OCI-LY3 (cell line): ENCODE measurements around the gene TOMM40L.
"Not testable (repeated sequence)": the region's sequence is repeated elsewhere in the genome, so short reads cannot be mapped to it uniquely, and the experiment has no call there.

Experiments used
- H2AFZ ChIP-seq: fragments of 200-600, 300-600 bp; shearing (Covaris generic); 2 replicates; pipeline ENCODE4 v1.6.0; 2014; ENCODE audit warnings: antibody characterized with exemption, low read depth, low read length
- H3K27ac ChIP-seq: fragments of 200-600, 300-600 bp; sonication (generic); 2 replicates; pipeline ENCODE4 v1.5.1; 2014; ENCODE audit warnings: mild to moderate bottlenecking, low read length, moderate library complexity, mixed read lengths
- H3K27me3 ChIP-seq: fragments of 200-600, 300-600 bp; sonication (generic); 2 replicates; pipeline ENCODE4 v1.6.1; 2014; ENCODE audit warnings: low read depth, low read length, mixed read lengths
- H3K36me3 ChIP-seq: fragments of 200-600, 300-600 bp; sonication (generic); replicated peaks from 2 replicates; pipeline ENCODE3; 2014; ENCODE audit warnings: low read depth, low read length, mixed read lengths
- H3K4me1 ChIP-seq: fragments of 300-600, 200-600 bp; sonication (generic); 2 replicates; pipeline ENCODE4 v1.6.1; 2014; ENCODE audit warnings: low read length, mixed read lengths
- H3K4me2 ChIP-seq: fragments of 200-600, 300-600 bp; sonication (generic); 2 replicates; pipeline ENCODE4 v1.6.1; 2014; ENCODE audit warnings: low read length, mixed read lengths
- H3K4me3 ChIP-seq: fragments of 300-600, 200-600 bp; sonication (generic); 2 replicates; pipeline ENCODE4 v1.5.1; 2014; ENCODE audit warnings: antibody characterized with exemption, mild to moderate bottlenecking, low read length, moderate library complexity
- H3K79me2 ChIP-seq: fragments of 300-600, 200-600 bp; shearing (Covaris generic); 2 replicates; pipeline ENCODE4 v1.6.1; 2014; ENCODE audit warnings: mild to moderate bottlenecking, low read length, mixed read lengths
- H3K9ac ChIP-seq: fragments of 300-600, 200-600 bp; shearing (Covaris generic); 2 replicates; pipeline ENCODE4 v1.6.0; 2014; ENCODE audit warnings: mild to moderate bottlenecking, low read length, moderate library complexity
- H3K9me3 ChIP-seq: fragments of 200-600, 300-600 bp; shearing (Covaris generic); 2 replicates; pipeline ENCODE4 v1.6.1; 2014; ENCODE audit warnings: low read length, mixed read lengths; ENCODE audit not compliant: insufficient read depth
- H4K20me1 ChIP-seq: fragments of 200-600, 300-600 bp; sonication (generic); 2 replicates; pipeline ENCODE4 v1.6.1; 2016; ENCODE audit warnings: low read length, mixed read lengths; ENCODE audit not compliant: insufficient read depth
- CTCF ChIP-seq: fragments of 200-600, 300-600 bp; sonication (generic); IDR thresholded peaks from 2 replicates; pipeline ENCODE4 v1.5.1; 2014; ENCODE audit warnings: antibody characterized with exemption, low read length, low read depth
- EZH2phosphoT487 ChIP-seq: fragments of 200-600 bp; shearing (Covaris generic); IDR thresholded peaks from 2 replicates; pipeline ENCODE4 v1.6.1; 2018; ENCODE audit warnings: antibody characterized with exemption, mixed run types, low read depth

The TOMM40L gene

GRCh38 chr1:161244888-161245287, 19.0 kb downstream of the TOMM40L start:
- Histone ChIP-seq H3K4me3 (no peak overlapping the region), H3K27me3 (no peaks in the 10 kb centered on the region)
- TF ChIP-seq CTCF = no peak
- TF ChIP-seq EZH2phosphoT487 = no peak

GRCh38 chr1:161250100-161250499, 24.2 kb downstream of the TOMM40L start:
- H3K9ac ChIP-seq, H3K9me3 ChIP-seq, H2AFZ ChIP-seq, H3K27ac ChIP-seq, H3K4me1 ChIP-seq, H4K20me1 ChIP-seq, H3K27me3 ChIP-seq, H3K79me2 ChIP-seq, H3K4me3 ChIP-seq, H3K36me3 ChIP-seq, H3K4me2 ChIP-seq: not testable (repeated sequence)

More at GRCh38 chr1:161244888-161245287, 19.0 kb downstream of the TOMM40L start:
- Histone ChIP-seq H3K36me3 (no peaks in the 10 kb centered on the region), H3K4me1 (peaks cover 8% of the 10 kb centered on the region; the same call in 1 of the 2 replicates), H3K27ac (no peak overlapping the region), H4K20me1 (no peaks in the 10 kb centered on the region), H3K9ac (no peak overlapping the region), H3K79me2 (no peaks in the 10 kb centered on the region), H3K9me3 (no peaks in the 10 kb centered on the region), H3K4me2 (no peak overlapping the region), H2AFZ (no peak overlapping the region)

GRCh38 chr1:161250829-161251228, 25.0 kb downstream of the TOMM40L start:
- no peak overlapping the region for H3K27ac ChIP-seq
- no peaks in the 10 kb centered on the region for H3K4me1 ChIP-seq
- H2AFZ ChIP-seq = no peak overlapping the region
- H3K27me3 ChIP-seq = no peaks in the 10 kb centered on the region
- TF ChIP-seq CTCF (no peak), EZH2phosphoT487 (no peak)
- H3K4me2 ChIP-seq = no peak overlapping the region
- H4K20me1 ChIP-seq = no peaks in the 10 kb centered on the region
- no peaks in the 10 kb centered on the region for H3K79me2 ChIP-seq
- no peaks in the 10 kb centered on the region for H3K9me3 ChIP-seq
- no peaks in the 10 kb centered on the region for H3K36me3 ChIP-seq
- no peak overlapping the region for H3K9ac ChIP-seq
- no peak overlapping the region for H3K4me3 ChIP-seq

- Histone ChIP-seq H3K27me3 (no peaks in the 10 kb centered on the region), H3K79me2 (no peaks in the 10 kb centered on the region), H4K20me1 (no peaks in the 10 kb centered on the region), H3K9me3 (no peaks in the 10 kb centered on the region), H3K4me2 (no peak overlapping the region), H3K4me1 (no peaks in the 10 kb centered on the region), H3K36me3 (no peaks in the 10 kb centered on the region), H3K27ac (no peak overlapping the region), H3K9ac (no peak overlapping the region), H3K4me3 (no peak overlapping the region), H2AFZ (no peak overlapping the region)
- TF ChIP-seq EZH2phosphoT487 = no peak
- TF ChIP-seq CTCF = no peak
Observed at GRCh38 chr1:161251579-161251978, 25.7 kb downstream of the TOMM40L start.

GRCh38 chr1:161255302-161255701, 29.4 kb downstream of the TOMM40L start:
- H3K36me3 ChIP-seq, H3K9ac ChIP-seq, H3K9me3 ChIP-seq, H3K27ac ChIP-seq, H3K79me2 ChIP-seq, H3K4me2 ChIP-seq, H2AFZ ChIP-seq, H3K4me1 ChIP-seq, H4K20me1 ChIP-seq, H3K4me3 ChIP-seq: not testable (repeated sequence)
- H3K27me3 ChIP-seq = peaks cover 11% of the 10 kb centered on the region

DNA sequence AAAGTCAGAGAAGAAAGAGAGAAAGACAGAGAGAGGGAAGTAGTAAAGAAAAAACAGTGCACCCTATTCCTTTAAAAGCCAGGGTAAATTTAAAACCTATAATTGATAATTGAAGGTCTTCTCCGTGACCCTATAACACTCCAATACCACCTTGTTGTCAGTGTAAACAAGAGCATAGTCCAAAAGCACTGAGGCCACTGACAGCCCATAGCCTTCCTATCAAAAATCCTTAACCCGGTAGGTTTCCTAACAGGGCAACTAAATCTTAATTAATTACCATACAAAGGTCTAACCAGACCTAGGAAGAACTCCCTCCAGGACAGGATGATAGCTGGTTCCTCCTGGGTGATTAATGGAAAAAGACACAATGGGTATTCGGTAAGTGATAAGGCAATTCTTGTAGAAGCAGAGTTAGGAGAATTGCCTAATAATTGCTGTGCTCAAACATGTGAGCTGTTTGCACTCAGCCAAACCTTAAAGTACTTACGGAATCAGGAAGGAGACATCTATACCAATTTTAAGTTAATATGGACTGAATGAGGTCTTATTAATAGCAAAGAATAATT, 30.2 kb downstream of the TOMM40L start:
- not testable (repeated sequence) for H3K4me1 ChIP-seq, H3K4me2 ChIP-seq, H3K27ac ChIP-seq, H3K9me3 ChIP-seq, H3K36me3 ChIP-seq, H3K79me2 ChIP-seq, H3K9ac ChIP-seq, H3K4me3 ChIP-seq, H4K20me1 ChIP-seq, H2AFZ ChIP-seq
- peaks cover 19% of the 10 kb centered on the region for H3K27me3 ChIP-seq

DNA sequence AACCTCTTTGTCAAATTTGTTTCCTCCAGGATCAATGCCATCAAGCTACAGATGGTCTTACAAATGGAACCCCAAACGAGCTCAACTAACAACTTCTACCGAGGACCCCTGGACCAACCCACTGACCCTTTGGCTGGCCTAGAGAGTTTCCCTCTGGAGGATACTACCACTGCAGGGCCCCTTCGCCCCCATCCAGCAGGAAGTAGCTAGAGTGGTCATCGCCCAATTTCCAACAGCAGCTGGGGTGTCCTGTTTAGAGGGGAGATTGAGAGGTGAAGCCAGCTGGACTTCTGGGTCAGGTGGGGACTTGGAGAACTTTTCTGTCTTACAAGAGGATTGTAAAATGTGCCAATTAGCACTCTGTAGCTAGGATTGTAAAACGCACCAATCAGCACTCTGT, 31.2 kb downstream of the TOMM40L start:
- H3K9ac ChIP-seq, H3K79me2 ChIP-seq, H3K36me3 ChIP-seq, H3K9me3 ChIP-seq, H2AFZ ChIP-seq, H3K4me2 ChIP-seq, H3K4me3 ChIP-seq, H3K27ac ChIP-seq, H4K20me1 ChIP-seq: not testable (repeated sequence)
- H3K4me1 ChIP-seq = peaks cover 20% of the 10 kb centered on the region
- H3K27me3 ChIP-seq = peaks cover 28% of the 10 kb centered on the region
